NCI-H1436 treated with DMSO at 0.1 percent for 48 hours (cell line): ENCODE measurements around the gene SACS.
"Not testable (repeated sequence)": the region's sequence is repeated elsewhere in the genome, so short reads cannot be mapped to it uniquely, and the experiment has no call there.

Experiments
- DNase-seq: peaks from one replicate; lab custom pipeline; 2025; lab: John Stamatoyannopoulos, UW

Gene SACS

DNA sequence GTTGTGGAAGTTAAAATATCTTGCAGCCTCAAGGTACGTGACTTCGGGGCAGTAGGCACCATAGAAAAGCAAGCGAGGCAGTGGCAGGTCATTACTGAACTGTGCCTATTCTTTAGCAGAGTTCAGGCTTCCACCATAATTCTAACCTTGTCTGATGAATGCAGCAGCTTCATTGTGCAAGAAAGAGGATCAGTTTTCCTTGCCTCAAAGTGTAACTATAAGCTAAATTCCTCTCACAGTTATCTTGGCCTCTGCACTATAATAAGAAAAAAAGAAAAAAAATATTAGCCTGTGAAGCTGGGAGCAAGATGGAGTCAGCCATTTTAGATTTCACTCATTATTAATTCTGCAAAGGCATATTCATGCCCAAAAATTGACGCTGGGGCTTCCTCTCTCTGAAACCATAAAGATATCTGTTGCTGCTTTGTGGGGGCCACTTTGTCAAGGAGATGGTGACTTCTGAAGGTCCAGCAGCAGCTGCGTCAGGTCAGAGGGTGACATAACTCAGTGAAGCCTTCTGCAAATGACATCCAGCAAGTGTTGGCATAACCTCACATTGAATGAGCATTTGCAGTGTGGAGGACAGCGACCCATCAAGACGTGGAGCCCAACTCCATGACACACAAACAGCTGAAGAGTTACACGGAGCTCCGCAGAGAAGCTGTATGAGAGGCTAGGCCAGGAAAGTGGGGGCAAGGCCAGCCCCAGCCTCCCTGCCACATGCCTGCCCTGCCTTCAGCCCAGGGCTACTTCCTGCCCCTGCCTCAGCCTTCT lies 23.1 kb upstream of the SACS start:
- no peak for DNase-seq

DNA sequence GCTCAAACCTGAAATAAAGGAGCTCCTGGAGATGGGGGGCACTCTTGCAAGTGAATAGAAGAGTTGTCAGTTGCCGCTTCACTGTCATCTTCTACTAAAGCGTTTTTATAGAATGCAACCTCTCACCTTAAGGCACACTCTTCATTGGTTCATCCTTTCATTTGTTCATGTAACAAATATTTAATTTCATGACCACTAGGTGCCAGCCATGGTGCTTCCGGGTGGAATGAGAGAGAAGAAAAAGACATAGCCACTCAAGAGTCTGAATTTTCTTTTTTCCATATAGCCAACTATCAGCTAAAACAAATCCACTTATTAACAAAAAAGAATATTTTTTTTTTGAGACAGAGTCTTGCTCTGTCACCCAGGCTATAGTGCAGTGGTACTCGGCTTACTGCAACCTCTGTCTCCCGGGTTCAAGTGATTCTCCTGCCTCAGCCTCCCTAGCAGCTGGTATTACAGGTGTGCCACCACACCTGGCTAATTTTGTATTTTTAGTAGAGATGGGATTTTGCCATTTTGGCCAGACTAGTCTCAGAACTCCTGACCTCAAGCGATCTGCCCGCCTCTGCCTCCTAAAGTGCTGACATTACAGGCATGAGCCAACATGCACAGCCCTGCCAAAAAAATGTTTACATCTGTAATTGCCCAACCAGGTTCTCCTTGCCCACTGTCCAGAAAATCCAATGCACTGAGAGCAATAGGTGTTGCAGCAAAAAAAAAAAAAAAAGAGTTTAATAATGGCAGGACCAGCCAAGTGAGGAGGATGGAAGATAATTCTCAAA lies 22.1 kb upstream of the SACS start:
- DNase-seq: no peak

DNA sequence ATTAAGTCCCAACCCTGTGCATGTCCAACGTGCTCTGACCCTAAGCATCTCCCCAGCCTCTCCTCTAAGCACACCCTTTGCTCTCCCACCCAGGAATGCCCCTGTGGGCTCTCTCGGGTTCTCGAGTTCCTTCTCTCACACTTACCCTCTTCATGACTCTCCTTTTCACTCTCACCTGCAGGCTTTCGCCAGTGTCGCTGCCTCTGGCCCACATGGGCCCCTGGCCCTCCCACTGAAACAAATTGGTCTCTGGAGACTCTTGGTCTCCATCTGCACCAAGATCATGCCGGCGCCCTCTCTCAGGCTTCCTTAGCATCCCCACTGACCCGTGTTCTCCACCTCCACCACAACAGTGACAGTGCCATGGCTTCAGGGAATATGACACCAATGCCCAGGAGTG lies 19.6 kb upstream of the SACS start:
- DNase-seq: no peak

DNA sequence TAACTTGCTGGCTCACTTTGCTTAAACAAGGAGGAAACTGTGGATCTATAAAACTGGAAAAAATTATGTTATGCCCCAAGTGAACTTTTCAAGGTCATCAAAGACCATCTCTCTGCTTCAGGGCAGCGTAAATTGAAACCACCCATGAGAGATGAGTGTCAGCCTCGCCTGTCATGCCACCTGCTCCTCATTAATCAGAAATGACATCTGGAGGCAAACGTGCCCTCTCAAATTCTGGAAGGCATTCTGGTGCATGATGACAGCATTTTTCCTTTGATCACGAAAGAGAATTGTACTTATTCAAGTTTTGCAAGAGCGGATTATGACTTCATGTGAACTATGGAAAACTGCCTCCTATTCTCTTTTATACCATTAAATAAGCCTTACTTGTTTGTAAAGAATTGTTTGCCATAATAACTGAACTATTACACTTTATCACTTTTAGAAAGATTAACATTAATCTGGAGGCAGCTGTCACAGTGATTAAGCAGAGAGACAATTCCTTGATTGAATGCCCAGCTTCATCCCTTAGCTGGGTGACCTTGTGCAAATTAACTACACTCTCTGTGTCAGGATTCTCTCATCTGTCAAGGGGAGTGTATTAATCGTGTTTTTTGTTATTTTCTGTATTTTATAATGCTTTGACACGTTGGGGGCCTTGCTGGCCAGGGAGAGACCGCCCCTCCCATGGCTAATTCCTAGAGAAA lies 17.0 kb upstream of the SACS start:
- no peak for DNase-seq

DNA sequence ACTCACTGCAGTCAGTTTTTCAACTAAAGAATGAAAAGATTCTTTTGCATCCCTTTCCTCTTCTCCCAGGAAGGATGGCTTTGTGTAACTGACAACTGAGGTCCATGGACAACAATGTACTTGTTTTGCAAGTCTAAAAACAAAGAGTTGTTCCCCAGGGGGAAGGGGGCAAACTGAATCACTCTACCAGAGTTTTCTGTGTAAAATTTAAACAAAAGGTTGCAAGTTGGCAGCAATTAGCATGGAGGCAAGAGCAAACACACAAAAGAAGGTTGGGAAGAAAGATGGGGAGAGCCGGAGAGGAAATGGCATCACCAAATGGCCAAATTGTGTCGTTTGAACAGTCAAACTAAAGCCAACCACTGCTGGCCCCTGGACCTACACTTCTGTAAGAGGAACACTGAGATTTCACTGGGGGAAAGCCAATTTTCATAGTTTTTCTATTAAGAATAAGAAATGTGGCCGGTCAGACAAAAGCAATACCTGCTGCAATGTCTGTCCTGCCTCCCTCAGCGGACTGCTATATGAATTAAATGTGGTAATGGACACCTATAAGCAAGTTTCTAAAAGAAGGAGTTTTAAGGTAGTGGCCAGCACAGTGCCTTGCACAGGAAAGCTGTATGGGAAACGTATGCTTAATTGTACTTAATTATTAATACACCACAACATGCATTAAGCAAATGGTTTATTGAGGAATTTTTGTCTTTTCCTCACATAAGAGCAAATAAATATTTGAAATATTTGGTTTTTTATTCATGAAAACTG lies 16.1 kb upstream of the SACS start:
- DNase-seq: no peak

DNA sequence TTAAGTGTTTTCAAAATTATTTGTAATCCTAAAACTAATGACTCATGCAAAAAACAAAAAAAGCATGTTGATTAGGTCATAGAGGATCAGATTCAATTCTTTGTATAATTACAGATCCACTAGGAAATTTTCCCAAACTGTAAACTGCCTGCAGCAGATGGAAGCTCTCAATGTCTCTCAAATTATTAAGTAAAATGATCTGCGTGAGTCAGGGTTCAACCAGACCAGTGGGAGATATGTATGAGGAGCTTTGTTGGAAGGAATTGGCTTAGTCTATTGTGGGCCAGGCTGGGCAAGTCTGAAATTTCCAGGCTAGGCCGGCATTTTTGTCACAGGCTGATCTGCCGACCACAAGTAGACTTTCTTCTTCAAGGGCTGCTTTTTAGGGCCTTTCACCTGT lies 14.4 kb upstream of the SACS start:
- no peak for DNase-seq

DNA sequence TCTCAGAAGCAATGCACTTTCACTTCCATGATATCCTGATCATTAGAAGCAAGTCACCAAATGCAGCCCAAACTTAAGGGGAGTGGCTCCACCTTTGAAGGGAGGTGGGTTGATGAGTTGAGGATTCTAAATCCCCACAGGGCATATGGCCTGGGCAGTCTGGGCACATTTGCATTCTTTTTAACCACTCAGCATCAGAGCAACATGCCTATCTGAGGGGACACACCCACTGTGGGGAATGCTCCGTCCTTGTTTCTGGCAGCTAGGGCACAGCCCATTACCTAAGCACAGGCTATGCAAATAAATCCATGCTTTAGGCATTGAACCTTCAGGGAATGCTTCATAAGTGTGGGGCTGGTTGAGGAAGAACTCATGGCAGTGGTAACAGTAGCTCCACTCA lies 12.3 kb upstream of the SACS start:
- no peak for DNase-seq

DNA sequence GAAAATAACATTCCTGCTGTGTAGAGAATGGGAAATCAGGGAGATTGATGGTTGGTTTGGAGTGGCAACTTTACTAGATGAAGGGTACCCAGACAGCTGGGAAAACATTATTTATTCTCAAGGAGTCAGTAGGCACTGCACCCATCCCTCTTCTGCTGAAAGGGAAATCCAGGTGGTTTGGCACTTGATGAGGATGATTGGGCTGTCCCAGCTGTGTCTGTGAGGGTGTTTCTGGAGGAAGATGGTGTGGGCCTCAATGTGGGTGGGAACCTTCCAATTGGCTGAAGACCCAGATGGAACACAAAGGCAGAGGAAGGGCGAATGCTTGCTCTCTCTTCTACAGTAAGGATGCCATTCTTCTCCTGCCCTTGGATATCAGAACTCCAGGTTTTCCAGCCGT lies 10.4 kb upstream of the SACS start:
- no peak for DNase-seq

DNA sequence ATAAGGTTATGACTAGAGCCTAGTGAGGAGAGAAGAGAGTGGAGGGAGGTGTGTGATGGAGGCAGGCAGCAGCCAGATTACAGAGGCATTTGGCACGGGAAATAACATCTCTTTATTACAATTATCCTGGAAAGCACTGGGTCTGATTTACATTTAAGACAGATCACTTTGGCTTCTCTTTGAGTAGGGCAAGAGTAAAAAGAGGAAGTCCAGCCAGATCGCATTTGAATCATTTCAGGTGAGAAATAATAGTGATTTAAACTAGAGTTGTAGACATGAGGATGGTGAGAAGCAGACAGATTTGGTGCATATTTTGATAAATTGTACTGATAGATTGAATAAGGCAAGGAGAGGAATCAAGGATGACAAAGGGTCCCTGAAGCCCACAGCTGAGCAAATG lies 9.6 kb upstream of the SACS start:
- no peak for DNase-seq

DNA sequence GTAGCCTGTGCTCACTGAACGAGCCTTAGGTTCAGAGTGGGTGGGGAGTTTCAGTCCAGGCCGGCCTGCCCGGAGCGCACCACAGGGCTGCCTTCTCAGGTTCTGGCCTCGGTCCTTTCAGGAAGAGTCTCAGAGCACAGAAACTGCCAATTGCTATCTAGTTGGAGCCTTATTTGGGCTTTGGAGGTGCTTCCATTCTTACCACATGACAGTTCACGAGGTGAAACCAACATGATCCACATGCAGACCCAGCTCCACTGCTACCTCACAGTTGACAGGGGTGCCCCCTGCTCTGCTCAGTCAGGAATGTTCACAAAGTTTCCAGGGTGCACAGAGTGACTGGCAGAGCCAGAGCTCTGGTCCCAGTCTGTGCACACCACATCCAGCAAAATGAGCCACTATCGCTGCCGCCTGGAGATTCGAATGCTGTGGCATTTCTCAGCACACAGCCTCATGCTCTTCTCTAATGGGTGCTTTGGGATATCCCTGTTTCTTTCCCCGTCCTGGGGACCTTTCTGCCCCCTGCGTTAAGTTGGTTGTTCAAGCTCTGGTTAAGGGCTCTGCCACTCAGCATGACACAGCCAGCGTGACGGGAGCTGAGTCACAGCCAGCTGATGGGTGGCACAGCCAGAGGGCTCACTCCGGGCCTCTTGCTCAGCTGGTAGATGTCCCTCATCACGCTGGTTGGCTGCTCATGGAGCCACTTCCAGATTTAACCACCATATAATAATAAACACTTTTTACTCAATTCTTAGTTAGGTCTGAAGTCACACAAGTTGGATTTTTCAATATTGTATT lies 7.5 kb upstream of the SACS start:
- no peak for DNase-seq

DNA sequence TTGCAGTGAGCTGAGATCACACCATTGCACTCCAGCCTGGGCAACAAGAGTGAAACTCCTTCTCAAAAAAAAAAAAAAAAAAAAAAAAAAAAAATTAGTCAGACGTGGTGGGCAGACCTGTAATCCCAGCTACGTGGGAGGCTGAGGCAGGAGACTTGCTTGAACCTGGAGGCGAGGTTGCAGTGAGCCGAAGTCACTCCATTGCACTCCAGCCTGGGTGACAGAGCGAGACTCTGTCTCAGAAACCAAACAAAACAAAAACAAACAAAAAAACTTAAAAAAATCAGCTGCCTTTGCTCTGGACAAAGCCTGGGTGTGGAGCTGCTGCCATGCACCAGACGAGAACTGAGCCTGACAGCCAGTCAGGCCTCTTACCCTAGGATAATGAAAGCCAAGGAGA lies 6.8 kb upstream of the SACS start:
- not testable (repeated sequence) for DNase-seq

DNA sequence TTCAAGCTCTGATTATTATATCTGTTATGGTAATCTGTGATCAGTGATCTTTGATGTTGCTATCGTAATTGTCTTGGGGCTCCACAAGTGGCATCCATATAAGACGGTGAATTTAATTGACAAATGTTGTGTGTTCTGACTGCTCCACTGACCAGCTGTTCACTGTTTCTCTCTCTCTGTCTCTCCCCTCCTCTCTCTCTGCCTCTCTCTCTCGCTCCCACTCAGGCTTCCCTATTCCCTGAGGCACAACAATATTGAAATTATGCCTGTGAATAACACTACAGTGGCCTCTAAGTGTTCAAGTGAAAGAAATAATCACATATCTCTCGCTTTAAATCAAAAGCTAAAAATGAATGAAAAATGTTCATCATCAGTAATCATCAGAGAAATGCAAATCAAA lies 4.4 kb upstream of the SACS start:
- DNase-seq: no peak

DNA sequence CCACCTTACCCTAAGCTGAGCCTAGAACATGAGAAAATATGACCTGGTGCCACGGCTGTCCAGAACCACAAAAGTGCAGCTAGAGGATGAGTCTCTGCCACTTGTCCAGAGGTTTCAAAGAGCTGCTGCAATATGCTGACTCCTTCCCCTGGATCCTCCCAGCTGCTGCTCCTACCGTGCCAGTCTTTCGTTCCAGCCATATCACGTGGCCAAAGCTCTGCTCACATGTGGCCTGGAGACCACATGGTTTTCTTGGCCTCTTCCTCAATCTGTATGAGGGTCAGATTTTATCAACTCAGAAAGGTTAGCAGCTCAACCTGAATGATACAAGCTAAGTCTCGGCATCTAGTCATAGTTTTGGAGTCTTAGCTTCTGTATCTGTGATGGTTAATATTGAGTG lies 3.2 kb upstream of the SACS start:
- no peak for DNase-seq

DNA sequence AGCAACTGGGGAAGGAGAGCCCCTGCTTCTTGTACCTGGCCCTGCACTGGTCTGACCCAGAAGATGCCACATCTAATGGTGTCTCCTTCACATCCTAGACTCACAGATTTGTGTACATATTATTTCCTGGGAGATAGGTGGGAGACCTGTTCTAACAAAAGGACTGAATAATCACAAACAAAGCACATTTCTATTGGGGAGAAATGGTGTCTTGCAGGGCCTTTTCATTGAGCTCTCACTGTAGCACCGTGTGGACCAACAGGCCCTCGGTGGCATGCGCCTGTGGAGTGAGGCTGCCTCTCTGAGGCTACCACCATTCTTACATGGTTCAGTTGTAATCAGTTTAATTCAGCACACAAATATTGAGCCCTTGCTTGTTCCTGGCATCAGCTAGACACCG lies 989 bp upstream of the SACS start:
- no peak for DNase-seq

DNA sequence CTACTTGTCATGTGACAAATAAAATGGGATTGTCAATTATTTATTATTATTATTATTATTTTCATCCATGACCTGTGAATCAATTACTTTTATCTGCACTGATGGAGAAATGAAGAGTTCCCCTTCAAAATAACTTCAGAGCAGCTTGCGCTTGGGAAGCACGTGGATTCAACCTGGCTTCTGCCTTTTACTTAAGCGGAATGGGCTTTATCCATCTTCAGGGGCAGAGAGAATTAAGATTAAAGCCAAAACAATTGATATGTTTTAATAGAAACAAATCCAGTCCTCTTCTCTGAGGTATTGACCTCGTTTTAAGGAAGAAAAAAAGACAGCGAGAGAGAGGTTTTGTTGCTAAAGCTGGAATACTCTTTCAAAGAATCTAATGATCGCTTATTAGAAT lies 876 bp downstream of the SACS start:
- DNase-seq: no peak

DNA sequence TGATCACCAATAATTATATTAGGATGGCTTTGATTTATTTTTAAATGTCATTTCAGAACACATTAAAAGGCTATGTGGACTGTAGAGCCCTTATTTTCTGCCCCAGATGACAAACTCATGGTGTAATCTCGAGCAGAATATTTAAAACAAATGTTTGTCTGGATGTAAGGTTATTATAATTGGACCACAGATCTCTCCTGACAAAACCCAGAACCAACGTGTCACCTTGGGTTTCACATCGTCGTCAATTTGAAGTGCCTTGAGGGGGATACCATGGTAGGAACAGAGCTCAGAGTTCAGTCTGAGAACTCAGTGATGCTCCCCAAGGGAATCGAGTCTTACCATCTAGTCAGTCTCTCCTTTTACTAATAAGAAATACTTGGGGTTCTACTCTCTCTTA lies 2.8 kb downstream of the SACS start:
- no peak for DNase-seq

DNA sequence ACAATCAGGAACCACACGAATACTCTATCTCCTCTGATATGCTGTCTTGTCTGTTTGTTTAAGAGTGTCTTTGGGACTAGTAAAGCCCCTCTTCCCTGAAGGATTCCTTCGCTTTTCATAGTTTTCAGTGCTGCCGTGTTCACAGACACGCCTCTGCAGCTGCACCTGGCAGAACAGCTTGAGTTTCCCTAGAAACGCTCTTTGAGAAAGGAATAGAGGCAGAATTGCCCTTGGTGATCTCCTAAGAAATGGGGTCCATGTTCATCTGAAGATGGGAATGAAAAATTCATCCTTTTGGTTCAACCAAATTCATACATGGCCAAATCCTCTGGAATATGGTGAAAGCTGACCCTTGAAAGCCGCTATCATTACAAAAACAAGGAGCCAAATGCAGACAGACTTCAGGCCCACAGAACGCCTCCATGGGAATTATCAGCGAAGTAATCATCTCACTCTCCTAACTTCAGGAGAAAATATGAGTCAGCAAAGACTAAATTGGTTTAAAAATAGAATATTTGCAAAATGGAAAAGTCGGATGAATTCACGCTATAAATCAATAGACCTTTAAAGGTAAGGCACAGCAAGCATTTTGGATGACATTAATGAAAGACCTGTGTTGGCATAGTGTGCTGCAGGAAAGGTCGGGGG lies 5.5 kb downstream of the SACS start:
- no peak for DNase-seq

DNA sequence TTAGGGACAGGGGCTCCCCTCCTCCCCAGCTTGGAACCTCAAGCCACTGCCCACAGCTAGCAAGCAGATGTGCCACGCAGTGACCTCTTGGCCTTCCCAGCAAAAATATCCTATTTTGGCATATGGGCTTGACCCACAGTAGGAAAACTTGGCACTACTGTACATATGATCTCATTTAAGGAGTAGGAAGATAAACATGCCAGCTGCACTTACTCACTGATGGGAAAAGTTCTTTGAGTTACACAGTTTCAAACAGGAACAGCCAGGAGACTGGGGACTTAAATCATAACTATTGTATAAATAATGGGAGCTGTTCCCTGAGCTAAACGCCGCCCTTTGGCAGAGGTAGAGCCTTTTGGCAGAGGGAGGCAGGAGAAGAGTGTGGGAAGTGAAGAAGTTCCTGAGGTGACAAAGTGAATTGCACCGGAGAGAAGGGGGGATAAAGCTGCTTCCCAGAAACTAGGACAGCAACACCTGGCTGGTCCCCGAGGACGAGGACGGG lies 6.1 kb downstream of the SACS start:
- DNase-seq: no peak

DNA sequence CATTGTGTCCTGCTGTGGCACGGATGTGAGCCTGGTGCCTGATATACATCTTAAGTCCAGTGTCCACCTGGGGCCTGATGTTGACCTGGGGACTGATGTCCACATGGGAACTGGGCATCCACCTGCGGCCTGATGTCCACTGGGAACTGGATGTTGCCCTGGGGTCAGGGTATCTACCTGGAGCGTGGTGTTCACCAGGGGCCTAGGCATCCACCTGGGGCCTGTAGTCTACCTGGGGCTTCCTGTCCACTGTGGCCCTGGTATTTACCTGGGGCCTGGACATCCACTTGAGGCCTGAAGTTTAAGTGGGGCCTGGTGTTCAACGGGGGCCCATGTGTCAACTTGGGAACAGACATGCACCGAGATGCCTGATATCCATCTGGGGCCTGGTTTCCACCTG lies 11.9 kb downstream of the SACS start:
- no peak for DNase-seq

DNA sequence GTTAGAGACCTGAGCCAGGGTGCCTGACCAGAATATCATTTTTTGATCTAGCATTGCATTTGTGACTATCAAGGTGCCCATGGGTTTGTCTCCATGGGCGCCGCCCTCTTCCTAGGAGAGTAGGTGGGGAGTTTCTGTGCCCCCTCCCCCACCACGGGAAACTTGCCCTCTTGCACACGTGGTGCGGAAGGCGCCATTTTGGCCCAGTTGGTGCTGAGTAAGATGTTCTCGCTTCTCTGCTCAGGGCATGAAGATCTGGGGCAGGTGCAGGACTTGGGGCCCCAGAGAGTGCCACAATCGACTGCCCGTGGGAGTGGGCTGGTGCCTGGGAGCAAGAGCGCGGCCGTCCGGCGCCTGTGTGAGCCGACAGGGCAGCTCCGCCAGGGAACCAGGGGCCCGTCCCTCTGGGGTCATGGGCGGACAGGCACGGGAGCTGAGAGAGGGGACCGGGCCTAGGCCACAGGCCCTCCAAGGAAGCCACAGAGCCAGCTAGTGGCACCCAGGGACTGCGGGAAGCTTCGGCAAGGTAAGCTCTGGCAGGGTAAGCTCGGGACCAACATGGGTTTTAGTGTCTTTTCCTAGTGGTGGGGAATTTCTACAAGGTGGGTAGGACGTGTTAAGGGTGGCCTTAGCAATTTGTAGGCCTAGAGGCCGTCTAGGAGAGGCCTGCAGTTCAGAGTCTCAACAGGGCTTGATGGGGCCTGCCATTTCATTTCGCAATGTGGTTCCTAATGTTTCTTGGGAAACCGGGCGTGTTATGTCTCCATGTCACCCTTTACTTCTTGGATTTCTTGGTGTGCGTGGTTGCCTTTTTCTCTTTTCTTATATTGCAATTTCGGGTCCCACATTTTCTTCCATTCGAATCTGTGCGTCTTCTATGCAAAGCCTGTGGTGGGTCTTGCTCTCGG lies 14.5 kb downstream of the SACS start:
- DNase-seq: no peak
